Panc1 (cell line): ENCODE data around the gene GPR87.

ENCODE experiments used
- POLR2AphosphoS5 ChIP-seq: IDR thresholded peaks from 2 replicates; pipeline ENCODE4 v1.6.1; 2012; ENCODE audit warnings: mild to moderate bottlenecking, low read depth, low read length, moderate library complexity
- REST ChIP-seq, 2 experiments: IDR thresholded peaks; 2 replicates each; pipeline ENCODE4 v1.6.1; 2011 to 2012; ENCODE audit warnings: low read depth in 2 of 2, control low read depth in 1 of 2, low read length in 1 of 2, mild to moderate bottlenecking in 1 of 2, moderate library complexity in 1 of 2; ENCODE audit not compliant: insufficient read depth in 1 of 2
- SIN3A ChIP-seq: IDR thresholded peaks from 2 replicates; pipeline ENCODE4 v1.6.1; 2012; ENCODE audit warnings: low read depth, mild to moderate bottlenecking, low read length, moderate library complexity, borderline replicate concordance; ENCODE audit not compliant: insufficient read depth
- TF ChIP-seq, protein P1 (sequence below): fragments of 450-650 bp; IDR thresholded peaks from 2 replicates; pipeline ENCODE4 v1.5.1; 2017; ENCODE audit warnings: mild to moderate bottlenecking

DNA sequence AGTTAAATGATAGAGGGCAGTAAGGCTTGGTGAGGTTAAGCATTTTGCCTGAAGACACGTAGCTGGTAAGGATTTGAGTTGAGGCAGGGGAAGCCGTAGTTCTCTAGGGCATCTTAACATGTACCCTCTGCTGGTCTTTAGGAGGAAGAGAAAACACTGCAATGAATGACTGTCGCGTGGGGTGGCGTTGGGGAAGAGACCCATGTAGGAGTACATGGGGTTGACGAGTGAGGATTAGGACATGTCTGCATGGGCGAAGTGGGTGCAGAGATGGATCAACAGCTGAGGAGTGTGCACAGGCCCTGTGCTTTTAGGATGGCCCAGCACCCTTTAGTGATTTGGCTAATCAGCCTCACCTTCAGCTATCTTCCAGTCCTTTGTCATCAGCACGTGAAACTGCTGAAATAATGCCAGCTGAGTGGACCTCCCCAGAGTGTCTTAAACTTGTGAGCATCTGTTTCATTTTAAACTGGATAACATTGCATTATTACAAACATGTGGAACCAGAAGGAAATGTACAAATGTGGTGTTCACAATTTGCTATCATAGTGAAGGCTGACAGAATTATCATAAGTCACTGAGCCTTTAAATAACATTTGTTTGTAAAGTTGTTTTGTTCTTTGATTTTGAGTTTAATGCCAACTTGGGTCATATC lies 53.6 kb downstream of the GPR87 start:
- TF ChIP-seq POLR2AphosphoS5 (no peak), REST (IDR thresholded peaks at IDR 0.05; ENCODE audit: insufficient read depth in 1 of 2, low read depth in 2 of 2, low read length in 1 of 2) (no peak), SIN3A (no peak)
- TF ChIP-seq, protein P1, sequence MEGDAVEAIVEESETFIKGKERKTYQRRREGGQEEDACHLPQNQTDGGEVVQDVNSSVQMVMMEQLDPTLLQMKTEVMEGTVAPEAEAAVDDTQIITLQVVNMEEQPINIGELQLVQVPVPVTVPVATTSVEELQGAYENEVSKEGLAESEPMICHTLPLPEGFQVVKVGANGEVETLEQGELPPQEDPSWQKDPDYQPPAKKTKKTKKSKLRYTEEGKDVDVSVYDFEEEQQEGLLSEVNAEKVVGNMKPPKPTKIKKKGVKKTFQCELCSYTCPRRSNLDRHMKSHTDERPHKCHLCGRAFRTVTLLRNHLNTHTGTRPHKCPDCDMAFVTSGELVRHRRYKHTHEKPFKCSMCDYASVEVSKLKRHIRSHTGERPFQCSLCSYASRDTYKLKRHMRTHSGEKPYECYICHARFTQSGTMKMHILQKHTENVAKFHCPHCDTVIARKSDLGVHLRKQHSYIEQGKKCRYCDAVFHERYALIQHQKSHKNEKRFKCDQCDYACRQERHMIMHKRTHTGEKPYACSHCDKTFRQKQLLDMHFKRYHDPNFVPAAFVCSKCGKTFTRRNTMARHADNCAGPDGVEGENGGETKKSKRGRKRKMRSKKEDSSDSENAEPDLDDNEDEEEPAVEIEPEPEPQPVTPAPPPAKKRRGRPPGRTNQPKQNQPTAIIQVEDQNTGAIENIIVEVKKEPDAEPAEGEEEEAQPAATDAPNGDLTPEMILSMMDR, result no peak
